ENCODE data around the gene ZC3H13. TPM values are rescaled to one million over a fixed set of nuclear protein-coding genes. Genes with fewer than 3 reads are reported as not detected.

Gene ZC3H13, protein sequence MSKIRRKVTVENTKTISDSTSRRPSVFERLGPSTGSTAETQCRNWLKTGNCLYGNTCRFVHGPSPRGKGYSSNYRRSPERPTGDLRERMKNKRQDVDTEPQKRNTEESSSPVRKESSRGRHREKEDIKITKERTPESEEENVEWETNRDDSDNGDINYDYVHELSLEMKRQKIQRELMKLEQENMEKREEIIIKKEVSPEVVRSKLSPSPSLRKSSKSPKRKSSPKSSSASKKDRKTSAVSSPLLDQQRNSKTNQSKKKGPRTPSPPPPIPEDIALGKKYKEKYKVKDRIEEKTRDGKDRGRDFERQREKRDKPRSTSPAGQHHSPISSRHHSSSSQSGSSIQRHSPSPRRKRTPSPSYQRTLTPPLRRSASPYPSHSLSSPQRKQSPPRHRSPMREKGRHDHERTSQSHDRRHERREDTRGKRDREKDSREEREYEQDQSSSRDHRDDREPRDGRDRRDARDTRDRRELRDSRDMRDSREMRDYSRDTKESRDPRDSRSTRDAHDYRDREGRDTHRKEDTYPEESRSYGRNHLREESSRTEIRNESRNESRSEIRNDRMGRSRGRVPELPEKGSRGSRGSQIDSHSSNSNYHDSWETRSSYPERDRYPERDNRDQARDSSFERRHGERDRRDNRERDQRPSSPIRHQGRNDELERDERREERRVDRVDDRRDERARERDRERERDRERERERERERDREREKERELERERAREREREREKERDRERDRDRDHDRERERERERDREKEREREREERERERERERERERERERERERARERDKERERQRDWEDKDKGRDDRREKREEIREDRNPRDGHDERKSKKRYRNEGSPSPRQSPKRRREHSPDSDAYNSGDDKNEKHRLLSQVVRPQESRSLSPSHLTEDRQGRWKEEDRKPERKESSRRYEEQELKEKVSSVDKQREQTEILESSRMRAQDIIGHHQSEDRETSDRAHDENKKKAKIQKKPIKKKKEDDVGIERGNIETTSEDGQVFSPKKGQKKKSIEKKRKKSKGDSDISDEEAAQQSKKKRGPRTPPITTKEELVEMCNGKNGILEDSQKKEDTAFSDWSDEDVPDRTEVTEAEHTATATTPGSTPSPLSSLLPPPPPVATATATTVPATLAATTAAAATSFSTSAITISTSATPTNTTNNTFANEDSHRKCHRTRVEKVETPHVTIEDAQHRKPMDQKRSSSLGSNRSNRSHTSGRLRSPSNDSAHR (N-terminal part only)
- 10.1 to 20.2 TPM (median 15.9 TPM) in 5 replicates for total RNA-seq (2022; extraction: Qiagen RNA extraction; ENCODE audit: low read depth)

DNA sequence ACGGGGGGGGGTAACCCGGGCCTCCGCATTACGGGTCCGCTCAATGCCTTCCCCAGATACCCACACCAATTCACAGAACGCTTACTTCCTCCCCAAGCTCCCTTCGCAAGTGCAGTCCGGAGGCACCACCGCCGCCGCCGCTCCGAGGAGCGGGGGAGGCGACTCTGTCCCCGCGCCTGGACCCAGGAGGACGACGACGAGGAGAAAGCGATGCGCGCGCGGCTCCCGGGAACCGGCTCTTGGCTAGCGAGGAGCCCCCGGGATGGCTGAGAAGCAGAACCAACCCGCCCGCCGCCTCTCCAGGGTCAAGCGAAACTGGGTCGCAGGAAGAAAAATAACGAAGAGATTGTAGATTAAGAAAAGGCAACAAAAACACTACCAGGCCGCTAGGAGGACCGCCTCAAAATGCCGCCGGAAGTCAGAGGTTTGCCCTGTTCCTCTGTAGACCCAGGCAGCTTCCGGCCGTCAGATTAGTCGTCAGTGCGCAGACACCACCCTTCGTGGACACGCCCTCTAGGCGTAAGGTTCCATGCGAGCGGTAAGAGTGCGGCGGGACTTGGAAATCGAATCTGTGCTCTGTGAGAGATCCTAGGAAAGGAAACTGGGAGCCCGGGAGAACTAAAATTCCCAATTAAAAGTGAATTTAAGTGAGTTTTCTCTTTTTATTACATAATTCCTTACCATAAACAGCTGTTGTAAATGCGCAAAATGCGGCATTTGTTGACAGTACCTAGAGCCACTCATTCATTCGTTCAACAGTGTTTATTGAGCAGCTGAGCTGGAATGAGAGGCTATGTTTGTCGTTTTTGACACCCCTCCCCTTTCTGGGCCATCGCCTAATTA, at the start of gene ZC3H13:
TSS of gene ZC3H13 (minus strand) at position 428 of the 843 bp plus-strand sequence. CDS start 7,239 bp downstream, outside the sequence.

Other genes starting within 250 kb of the ZC3H13 start
- gene SIAH3, start 201.0 kb downstream of the ZC3H13 start, total RNA-seq (2022; extraction: Qiagen RNA extraction; ENCODE audit: low read depth): not detected in 5 replicates
- not detected in 5 replicates for gene CPB2, start 52.3 kb upstream of the ZC3H13 start, total RNA-seq (2022; extraction: Qiagen RNA extraction; ENCODE audit: low read depth)
- 0.07 to 0.25 TPM (median 0.13 TPM) in 5 replicates for gene LCP1, start 129.4 kb upstream of the ZC3H13 start, total RNA-seq (2022; extraction: Qiagen RNA extraction; ENCODE audit: low read depth)
- not detected in 5 replicates for gene LRRC63, start 159.2 kb upstream of the ZC3H13 start, total RNA-seq (2022; extraction: Qiagen RNA extraction; ENCODE audit: low read depth)

All from A549 treated with RU486 at 1 μM for 4 hours (cell line).